ENCODE results near the gene ROGDI. TPM values are rescaled to one million over a fixed set of nuclear protein-coding genes. Genes with fewer than 3 reads are reported as not detected.

ROGDI gene
- total and polyA plus RNA-seq, 4 donors = 14.0 to 28.1 (median 17.4) TPM

- H3K9ac ChIP-seq (ENCODE audit: low read depth in 1 of 2, low read length in 2 of 2) = no peak overlapping the region
- no peaks in the 10 kb centered on the region for H3K4me1 ChIP-seq (ENCODE audit: control insufficient read depth in 4 of 4, insufficient read depth in 4 of 4, low read length in 3 of 4)
- TF ChIP-seq CTCF (IDR thresholded peaks at IDR 0.05; ENCODE audit: low read depth, low read length, missing input control) = no peak
- TF ChIP-seq HNF4G (IDR thresholded peaks at IDR 0.05) = no peak
- TF ChIP-seq ZBTB33 (IDR thresholded peaks at IDR 0.05) = no peak
- no peak for TF ChIP-seq NR2F2 (IDR thresholded peaks at IDR 0.05)
- no peak for TF ChIP-seq EGR1 (IDR thresholded peaks at IDR 0.05; ENCODE audit: low read depth in 2 of 2)
- no peak for TF ChIP-seq REST (IDR thresholded peaks at IDR 0.05)
- no peak for TF ChIP-seq HNF4A (conservative IDR thresholded peaks at IDR 0.05)
- no peak for TF ChIP-seq TAF1 (conservative IDR thresholded peaks at IDR 0.05)
- TF ChIP-seq FOXA1 (IDR thresholded peaks at IDR 0.05) = no peak
- no peak for TF ChIP-seq JUND (IDR thresholded peaks at IDR 0.05)
- TF ChIP-seq ATF3 (IDR thresholded peaks at IDR 0.05) = no peak
- TF ChIP-seq YY1 (IDR thresholded peaks at IDR 0.05) = no peak
- TF ChIP-seq RXRA (IDR thresholded peaks at IDR 0.05) = no peak
- no peak for TF ChIP-seq GABPA (IDR thresholded peaks at IDR 0.05 in 1 of 2, conservative IDR thresholded peaks at IDR 0.05 in 1 of 2)
- no peak for TF ChIP-seq SP1 (IDR thresholded peaks at IDR 0.05)
- no peak for TF ChIP-seq RAD21 (IDR thresholded peaks at IDR 0.05)
- no peaks in the 10 kb centered on the region for H3K9me3 ChIP-seq (ENCODE audit: control insufficient read depth in 4 of 4, low read length in 3 of 4)
- H3K27me3 ChIP-seq (ENCODE audit: control insufficient read depth in 4 of 4, insufficient read depth in 4 of 4, low read length in 3 of 4) = no peaks in the 10 kb centered on the region
- peaks cover 15 to 58% (median 34%) of the 10 kb centered on the region in 4 donors for H3K36me3 ChIP-seq (ENCODE audit: control insufficient read depth in 4 of 4, insufficient read depth in 3 of 4, low read depth in 1 of 4, low read length in 3 of 4)
- DNase-seq (ENCODE audit: low spot score) = no peak
- WGBS = 96% methylated on average over 16 of the region's 16 CpGs
- no peak overlapping the region for H3K4me3 ChIP-seq (ENCODE audit: low read depth in 1 of 3, low read length in 3 of 3)
- H3K27ac ChIP-seq (ENCODE audit: low read depth in 1 of 2, low read length in 2 of 2) = no peak overlapping the region
These were observed 11.0 kb upstream of the ROGDI start for GRCh38 chr16:4813251-4814003.

All from liver (tissue), 9 donors.